Activated T-cell treated with anti-CD3 and anti-CD28 coated beads for 24 hours (primary cell): Measurements from ENCODE around the gene MATN4.
"Not testable (repeated sequence)": the region's sequence is repeated elsewhere in the genome, so short reads cannot be mapped to it uniquely, and the experiment has no call there.

ENCODE experiments used
- DNase-seq: peaks from one replicate; pipeline ENCODE4 v3.0.0-alpha.2; 2020; ENCODE audit warnings: low read depth

Gene MATN4

DNA sequence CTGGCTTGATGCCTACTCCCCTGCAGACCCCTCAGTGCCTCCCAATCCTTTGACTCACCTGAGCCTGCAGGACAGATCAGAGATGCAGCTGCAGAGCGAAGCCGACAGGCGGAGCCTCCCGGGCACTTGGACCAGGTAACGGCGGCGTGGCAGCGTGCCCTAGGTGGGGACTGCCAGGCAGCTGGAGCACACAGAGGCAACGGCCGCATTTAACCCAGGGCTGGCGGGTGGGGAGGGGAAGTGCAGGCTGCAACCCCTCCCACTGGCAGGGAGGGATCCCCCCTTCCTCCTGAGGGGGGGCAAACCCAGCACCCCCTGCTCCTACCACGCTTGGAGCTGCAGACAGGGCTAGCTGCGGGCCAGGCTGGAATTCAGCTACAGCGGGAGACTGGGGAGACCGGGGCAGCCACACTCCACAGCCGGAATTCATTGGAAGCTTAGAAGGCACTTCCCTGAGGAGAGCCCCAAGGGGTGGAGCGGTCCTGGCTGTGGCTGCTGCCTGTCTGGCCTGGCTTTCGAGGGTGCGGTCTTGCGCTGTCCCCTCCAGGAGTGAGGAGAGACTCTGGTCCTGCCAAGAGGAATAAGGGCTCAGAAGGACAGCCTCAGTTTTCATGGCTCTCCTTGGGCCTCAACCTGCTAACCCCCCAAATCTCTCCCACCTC is at the start of gene MATN4:
Gene MATN4, minus strand, starts transcription at position 183 of the 662 bp plus-strand sequence. CDS start 2,717 bp downstream, outside the sequence.
- no peak for DNase-seq

GRCh38 chr20:45355209-45356084 is 47.3 kb upstream of the MATN4 start:
- no peak for DNase-seq

DNA sequence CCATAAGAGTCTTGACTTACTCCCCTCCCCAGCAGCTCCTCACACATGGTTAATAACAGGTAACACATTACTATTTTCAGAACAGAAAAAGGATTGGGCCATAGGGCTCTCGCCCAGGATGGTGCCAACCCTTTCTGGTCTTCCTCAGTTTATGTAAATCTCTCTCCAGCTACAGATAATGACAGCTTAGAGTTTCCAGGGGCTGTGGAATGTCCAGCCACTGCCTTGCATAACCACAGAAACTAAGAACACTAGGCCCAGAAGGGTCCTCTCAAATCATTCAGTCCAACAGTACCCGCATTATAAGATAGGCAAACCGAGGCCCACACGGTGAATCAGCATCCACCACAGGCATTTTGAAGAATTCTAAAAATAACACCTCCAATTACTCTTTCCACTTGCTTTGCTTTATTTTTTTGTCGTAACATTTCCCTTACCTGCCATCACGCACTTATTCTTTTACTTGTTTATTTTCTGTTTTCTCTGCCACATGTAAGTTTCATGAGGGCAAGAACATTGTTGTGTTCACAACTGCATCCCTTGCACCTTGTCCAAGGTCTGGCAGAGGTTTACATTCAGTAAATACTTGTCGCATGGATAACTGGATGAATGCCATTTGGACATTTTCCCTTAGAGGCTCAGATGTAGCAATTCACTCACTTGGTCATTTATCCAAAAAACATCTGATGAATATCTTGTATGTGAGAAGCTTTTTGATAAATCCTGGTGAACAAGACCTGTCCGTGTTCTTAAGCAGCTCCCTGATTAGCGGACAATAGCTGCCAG is 46.5 kb upstream of the MATN4 start:
- no peak for DNase-seq

DNA sequence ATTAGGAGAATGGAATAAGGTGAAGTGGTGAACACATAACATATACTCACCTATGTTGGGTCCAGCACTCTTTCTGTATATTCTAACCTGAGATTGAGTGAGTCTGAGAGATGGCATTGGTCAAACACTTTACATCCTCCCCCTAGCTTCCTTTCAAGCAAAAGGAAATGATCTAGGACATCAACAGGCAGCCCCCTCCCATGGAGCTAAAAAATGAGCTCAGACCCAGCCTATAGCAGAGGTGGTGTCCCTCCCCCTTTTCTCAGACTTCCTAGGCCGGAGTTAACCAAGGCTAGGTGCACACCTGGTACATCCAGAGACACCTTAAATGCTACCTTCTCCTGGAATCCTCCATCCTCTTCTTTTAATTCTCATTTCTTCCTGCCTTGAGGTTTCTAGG is 45.6 kb upstream of the MATN4 start:
- no peak for DNase-seq

DNA sequence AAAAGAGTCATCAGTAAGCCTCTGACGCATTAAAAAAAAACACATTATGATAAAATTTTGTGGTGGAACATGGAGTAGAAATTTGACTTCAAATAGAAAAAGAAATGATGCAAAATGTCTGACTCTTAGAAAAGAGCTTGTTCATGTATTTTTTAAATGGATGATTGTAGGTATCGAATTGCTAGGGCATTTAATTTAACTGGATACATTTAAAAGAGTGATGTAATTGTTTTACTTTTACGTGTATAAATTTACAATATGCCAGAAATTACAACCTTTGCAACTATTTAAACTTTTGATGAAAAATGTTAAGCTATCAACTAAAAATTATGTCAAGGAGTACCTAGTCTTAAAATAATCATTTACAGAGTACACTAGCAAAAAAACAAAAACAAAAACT is 44.6 kb upstream of the MATN4 start:
- no peak for DNase-seq

GRCh38 chr20:45350795-45351194 is 42.7 kb upstream of the MATN4 start:
- not testable (repeated sequence) for DNase-seq

- no peak for DNase-seq
Observed at GRCh38 chr20:45350217-45350616, 42.1 kb upstream of the MATN4 start.

GRCh38 chr20:45347936-45348778 is 40.1 kb upstream of the MATN4 start, which contains the start of gene SDC4:
TSS of gene SDC4 (minus strand) at chr20:45348424. CDS start at chr20:45348384, 40 bp downstream.
- peak; percentile 40 for DNase-seq

DNA sequence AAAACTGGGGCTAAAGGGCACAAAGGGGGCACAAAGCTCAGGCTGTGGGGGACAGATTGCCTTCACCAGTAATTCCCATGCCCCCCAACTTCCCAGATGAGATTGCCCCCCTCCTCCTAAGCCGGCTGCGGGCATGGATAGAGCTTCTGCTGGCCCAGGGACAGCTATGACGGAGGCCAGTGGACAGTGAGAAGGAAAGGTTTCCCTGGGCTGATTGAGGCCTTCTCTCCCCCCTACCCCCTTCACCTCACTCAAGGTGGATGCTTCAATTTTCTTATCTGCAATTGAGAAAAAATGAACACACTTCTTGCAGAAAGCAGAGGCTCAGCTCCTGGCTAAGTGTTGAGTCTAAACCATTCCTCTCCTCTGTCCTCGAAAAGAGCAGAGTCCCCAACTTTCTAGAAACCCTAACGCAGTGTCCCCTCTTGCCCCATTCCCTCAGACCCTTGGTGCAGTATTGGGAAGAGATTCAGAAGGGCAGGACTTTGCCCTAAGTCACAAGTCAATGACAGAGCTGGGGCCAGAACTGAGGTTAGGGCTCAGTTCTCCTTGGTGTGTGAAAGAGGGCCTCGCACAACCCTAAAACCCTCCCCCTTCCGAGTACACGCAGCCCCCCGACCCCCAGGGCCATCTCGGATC is 39.3 kb upstream of the MATN4 start:
- no peak for DNase-seq

- DNase-seq: no peak
Observed at GRCh38 chr20:45346851-45347250, 38.8 kb upstream of the MATN4 start.

DNA sequence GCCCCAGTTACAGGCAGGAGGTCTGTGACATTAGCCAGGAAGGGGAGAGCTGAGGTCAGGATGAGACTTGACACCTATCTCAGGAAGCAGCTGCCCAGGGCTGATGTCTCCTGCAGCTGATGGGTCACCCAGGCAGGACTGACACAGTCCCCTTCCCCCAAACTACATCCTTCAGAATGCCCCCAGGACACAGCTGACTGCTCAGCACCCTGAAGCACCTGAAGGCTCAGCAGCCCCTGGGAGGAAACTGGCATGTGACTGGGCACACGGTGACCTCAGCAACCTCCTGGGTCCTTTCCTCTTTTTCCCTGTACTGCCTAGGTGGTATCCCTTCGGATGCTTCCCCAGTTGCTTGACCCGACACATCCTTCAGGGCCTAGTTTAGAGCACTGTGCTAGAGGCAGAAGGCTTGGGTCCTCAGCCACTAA is 38.2 kb upstream of the MATN4 start:
- DNase-seq: no peak

- no peak for DNase-seq
Observed at GRCh38 chr20:45345104-45345936, 37.2 kb upstream of the MATN4 start.

- DNase-seq: no peak
Observed at GRCh38 chr20:45344168-45344860, 36.2 kb upstream of the MATN4 start.

GRCh38 chr20:45343532-45344167 is 35.6 kb upstream of the MATN4 start:
- DNase-seq: no peak

DNA sequence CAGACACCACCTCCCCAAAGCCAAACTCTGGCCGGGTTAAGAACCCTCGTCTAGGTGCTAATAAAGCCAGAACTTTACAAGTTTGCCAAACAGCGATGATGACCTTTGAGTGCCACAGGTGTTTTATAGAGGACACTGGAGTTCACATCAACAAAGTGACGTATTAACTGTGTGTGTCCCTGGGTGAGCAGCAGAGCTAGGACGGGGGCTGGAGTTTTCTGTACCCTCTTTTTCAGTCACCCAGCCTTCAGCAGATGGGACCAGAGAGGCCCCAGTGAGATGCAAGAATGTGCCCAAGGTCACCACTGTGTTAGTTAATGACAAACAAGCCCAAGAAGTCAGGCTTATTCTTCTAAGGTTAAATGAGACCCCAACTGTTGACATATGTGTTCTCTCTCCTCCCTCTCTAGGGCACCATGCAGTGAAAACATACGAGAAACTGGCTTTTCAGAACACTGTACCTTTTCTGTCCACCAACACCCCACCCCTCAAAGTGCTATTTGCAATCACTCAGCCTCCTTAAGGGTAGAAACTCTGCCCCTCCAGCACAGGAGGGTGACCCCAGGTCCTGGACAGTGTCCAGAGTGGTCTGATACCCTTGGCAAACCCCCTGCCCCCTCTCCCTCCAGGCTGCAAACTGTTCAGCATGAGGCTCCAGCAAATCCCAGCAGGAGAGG is 34.9 kb upstream of the MATN4 start:
- no peak for DNase-seq

DNA sequence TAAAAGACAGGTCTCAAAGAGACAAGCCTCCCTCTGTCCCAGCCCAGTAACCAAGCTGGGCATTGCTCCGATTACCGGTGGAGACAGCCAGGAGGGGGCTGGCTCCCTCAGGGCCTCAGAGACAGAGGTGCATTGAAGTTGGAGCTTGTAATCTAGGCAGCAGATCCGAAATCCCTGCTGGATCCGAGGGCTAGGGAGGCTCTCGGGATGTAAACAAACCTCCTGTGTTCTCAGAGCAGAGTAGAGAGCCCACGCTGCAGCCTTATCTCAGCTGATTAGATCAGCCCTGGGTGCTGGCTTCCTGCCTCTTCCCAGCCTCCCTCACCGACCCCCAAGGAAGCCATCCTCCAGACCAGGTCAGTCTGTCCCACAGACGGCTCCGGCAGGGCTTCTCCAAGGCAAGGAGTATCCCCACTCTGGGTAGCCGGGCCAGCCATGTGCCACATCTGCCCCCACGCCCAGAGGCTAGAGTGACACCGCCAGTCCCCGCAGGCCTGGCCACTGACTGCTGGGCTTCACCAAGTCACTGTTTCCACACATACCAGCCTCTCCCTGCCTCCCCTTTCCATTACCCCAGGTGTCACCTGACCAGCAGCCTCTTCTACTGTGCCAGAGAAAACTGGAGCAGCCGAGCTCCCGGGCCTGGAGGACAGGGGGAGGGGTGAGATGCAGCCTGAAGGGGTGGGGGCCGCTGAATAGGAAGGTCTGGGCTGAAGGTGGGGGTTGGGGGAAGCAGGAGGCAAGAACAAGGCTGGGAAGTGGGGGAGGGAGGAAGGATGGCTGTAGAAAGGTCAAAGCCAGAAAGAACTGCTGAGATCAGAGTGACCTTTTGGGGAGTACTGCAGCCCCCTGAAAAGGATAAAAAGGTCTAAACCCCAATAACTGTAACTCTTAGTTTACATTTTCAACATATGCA is 34.1 kb upstream of the MATN4 start:
- DNase-seq: no peak

- DNase-seq: no peak
Observed at GRCh38 chr20:45341579-45341938, 33.5 kb upstream of the MATN4 start.
